C4-2B (cell line): ENCODE data around the gene RFX7.

Experiments
- ZFX ChIP-seq: fragments of 450-650 bp; IDR thresholded peaks from 2 replicates; pipeline ENCODE4 v1.6.1; 2017
- TF ChIP-seq, protein P1 (sequence below): fragments of 450-650 bp; conservative IDR thresholded peaks from 2 replicates; pipeline ENCODE4 v1.5.1; 2017; ENCODE audit warnings: mild to moderate bottlenecking

DNA sequence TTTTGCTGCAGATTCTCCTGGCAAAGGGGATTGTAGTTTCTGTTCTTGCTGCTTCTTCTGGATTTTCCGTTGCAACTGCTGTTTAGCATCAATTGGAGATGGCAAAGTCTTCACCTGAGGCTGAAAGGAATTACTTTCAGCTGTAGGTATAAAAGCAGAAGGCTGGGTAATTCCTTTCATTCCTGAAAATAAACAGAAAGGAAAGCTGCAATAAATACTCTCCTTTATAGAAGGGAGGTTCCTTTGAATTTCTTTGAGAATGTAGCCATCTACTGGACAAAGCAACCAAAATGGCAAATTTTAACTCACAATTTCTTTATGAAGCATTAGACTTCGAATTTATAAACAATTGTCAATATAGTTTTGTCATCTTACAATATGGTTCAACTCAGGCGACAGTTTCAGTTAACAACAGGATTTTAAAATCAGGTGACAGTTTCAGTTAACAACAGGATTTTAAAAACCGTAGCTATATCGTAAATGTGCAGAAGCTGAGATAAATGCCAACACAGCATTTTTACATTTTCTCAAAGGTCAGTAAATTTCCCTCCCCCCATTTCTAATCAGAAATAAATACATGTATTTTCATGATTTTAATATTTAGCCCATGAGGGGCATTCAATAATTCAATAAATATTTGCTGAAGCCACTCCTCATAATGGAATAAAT is 145.3 kb downstream of the RFX7 start:
- TF ChIP-seq, protein P1, sequence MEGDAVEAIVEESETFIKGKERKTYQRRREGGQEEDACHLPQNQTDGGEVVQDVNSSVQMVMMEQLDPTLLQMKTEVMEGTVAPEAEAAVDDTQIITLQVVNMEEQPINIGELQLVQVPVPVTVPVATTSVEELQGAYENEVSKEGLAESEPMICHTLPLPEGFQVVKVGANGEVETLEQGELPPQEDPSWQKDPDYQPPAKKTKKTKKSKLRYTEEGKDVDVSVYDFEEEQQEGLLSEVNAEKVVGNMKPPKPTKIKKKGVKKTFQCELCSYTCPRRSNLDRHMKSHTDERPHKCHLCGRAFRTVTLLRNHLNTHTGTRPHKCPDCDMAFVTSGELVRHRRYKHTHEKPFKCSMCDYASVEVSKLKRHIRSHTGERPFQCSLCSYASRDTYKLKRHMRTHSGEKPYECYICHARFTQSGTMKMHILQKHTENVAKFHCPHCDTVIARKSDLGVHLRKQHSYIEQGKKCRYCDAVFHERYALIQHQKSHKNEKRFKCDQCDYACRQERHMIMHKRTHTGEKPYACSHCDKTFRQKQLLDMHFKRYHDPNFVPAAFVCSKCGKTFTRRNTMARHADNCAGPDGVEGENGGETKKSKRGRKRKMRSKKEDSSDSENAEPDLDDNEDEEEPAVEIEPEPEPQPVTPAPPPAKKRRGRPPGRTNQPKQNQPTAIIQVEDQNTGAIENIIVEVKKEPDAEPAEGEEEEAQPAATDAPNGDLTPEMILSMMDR: no peak
- no peak for TF ChIP-seq ZFX
